GM18861 (cell line): ENCODE data around the gene SLC22A23.

Source experiments
- ATAC-seq: cut with Tn5 transposase; IDR thresholded peaks from one replicate; pipeline ENCODE4 v1.9.1; 2021; ENCODE audit not compliant: unreplicated experiment

Gene SLC22A23

DNA sequence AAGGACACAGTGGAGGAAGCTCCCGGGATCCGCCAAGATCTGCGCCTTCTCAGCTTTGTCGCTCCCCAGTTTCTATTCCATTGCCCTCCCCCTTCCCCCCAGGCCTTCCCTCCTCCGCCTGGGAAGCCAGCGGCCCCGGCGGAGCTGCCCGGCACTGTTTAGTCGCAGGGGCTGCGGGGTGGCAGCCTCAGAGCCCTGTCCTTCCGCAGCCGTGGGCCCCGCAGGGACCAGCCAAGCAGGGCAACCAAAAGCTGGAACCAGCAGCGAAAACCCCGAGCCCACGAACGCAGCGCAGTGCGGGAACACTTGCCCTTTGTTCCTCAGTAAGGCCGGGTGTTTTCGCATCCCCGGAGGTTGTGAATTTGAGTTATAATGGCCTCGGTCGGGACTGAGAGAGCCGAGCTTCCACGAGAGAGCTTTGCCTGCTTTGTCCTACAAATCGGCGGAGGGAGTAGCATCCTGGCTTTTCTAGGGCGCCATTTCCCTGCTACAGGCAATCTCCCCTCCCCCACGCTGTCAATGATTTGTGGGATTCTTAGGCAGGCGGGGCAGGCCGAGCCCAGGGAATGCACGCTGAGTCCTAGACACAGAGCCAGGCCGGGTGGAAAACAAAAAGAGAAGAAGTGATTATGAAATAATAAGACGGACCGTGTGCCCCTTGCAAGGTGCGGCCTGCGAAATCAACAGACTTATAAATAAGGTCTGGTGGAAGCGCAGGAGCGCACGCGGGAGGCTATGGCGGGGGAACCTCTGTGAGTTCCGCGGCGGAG is 225.4 kb downstream of the SLC22A23 start:
- no peak for ATAC-seq

DNA sequence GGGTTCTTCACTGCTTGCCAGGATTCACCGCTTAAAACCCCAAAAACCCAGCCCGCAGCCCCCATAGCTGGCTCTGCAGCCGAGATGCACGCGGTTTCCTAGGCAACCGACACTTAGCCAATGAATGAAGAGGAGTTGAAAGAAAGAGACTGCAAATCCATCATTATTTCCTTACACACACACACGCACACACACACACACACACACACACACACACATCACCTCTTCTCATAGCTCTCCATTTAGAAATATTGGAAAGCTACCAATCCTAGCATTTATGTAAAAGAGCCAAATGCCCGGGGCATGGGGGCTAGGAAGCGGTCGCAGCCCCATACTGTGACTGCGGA is 226.0 kb downstream of the SLC22A23 start:
- ATAC-seq, result no peak

DNA sequence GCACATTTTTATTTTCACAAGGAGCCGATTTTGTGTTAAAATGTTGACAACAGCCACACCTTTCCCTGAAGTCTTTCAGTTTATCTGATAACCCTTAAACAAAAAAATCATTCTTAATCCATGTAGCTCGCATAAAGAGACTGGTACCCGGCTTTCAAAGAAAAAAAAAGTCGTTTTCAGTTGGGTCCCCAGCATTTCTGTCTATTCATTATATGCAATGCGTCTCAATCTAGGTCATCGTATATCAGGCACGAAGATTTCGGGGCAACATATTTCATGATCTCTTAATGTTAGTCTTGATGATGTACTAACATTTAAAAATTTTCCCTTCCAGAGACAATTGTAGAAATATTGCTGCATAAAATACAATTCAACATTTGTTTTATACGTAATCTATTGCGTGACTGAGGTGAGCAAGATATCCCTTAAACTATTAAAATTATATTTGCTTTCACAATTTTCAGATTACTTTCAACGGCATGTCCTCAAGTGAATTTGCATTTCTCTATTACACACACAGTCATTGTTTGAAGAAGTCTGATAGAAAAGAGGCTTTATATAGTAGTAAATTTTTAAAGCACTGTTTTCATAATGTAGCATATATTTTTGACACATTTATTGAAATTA is 226.5 kb downstream of the SLC22A23 start:
- ATAC-seq, result no peak

DNA sequence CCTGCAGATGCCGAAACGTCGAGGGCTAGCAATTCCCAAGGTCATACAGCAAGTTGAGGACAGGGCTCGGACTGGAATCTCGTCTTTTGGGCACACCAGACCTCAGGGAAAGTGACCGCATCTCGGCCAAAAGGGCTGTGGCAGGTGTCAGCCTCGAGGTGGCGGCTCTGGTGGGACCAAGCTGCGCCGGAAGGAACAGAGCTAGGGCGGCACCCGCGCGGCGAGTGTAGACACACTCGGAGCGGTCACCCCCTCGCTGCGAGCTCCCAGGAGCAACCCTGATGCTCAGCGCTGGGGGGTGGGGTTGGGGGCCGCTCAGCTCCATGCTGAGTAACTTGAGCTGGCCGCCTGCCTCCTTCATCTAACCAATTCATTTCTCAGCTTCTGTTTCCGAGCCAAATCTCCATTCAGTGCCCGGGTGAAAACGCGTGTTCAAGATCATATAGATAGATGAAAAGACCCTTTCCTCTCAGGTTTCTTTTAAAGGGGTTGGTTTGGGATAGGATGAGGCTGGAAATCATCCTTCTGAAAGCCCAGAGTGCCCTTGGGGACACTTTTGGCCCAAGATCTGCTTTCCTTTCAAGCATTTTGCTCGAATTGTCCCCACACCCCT is 227.2 kb downstream of the SLC22A23 start:
- no peak for ATAC-seq

DNA sequence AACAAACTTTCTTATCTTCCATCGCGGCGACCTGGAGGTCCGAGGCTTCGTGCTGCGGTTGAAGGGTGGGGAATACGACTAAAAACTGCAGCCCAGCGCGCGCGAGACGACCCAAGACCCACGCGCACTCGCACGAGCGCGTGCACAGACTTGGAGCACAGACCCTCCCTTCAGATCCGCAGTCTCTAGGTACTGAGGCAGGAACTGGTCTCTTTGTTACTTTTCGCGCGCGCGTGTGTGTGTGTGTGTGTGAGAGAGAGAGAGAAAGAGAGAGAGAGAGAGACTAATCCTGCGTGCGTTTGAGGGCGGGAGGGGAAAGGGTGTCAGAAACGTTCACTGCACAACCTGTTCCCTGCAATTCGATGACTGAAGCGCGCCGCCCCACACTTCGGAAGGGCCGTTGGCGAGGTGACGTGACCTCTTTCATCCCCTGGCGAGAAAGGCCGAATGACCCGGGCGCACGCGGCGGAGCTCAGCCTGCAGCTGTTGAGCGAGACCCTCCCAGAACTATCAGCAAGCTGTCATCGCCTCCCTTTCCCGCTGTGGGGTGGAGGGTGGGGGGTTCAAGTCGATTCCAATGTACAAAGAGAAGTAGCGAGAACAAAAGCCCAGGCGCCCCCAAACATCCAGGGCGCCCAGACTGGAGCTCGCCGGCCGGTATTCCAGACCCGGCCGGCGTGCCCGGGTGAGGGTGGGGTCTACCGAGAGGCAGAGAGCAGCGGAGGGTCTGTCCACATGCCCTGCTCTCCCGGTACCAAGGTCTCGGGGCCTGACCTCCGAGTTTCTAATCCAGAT is 227.9 kb downstream of the SLC22A23 start:
- no peak for ATAC-seq

DNA sequence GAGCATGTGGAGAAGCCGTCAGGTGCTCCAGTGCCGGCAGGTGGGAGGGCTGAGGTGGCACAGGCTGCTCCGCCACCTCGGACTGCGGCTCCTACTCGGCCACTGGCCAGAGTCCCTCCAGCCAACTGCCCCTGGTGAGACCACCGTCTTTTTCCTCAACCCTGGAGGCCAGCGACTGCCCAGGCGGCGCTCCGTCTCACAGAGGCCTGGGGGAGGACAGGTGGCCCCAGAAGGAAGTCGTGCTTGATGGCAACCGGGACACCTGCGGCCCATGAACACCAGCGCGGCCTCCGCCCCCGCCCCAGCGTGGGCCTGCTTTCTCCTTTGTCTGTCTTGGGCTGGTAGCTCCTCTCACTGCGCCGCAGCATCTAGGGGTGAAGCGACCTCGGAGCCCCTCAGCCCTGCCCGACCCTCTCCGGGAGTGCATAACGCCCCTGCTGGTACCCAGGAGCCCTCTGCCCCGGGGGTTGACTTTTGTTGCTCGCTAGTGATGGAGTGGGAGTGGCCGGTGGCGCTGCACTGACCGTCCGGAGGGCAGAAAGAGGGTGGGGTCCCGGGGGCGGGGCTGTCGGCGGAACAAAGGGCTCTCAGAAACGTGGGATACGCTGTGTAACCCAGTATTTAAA is 228.7 kb downstream of the SLC22A23 start:
- no peak for ATAC-seq

DNA sequence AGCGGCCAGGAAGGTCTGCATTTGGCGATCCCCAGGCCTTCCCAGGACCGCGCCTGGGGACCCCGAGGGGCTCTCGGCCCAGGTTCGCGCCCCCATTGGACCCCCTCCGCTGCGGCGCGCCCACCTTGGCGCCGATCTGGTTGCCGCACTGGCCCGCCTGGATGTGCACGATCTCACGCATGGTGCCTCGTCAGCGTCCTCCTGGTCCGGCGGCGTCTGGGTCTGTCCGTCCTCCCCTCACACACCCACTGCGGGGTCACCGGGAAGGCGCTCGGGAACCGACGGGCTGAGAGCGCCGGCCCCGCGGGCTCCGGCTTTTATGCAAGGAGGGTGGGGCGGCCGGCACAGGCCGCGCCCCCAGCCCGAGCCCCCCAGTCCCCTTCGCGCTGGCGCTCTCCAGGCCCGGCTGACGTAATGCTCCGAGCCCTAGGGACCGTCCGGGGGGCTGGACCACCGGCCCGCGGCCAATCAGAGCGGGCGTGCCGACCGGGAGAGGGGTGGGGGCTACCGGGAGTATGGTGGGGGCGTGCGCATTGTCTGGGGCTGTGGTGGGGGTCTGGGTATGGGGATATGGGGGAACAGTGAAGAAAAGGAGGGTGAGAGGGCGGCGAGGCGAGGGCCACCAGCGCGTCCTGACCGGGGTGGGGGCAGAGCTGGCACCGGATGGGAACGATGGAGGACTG is 229.3 kb downstream of the SLC22A23 start, which contains the start of gene TUBB2B:
TUBB2B (minus strand) TSS at position 291 of the 683 bp plus-strand sequence; CDS start at position 181, 110 bp downstream.
- no peak for ATAC-seq

DNA sequence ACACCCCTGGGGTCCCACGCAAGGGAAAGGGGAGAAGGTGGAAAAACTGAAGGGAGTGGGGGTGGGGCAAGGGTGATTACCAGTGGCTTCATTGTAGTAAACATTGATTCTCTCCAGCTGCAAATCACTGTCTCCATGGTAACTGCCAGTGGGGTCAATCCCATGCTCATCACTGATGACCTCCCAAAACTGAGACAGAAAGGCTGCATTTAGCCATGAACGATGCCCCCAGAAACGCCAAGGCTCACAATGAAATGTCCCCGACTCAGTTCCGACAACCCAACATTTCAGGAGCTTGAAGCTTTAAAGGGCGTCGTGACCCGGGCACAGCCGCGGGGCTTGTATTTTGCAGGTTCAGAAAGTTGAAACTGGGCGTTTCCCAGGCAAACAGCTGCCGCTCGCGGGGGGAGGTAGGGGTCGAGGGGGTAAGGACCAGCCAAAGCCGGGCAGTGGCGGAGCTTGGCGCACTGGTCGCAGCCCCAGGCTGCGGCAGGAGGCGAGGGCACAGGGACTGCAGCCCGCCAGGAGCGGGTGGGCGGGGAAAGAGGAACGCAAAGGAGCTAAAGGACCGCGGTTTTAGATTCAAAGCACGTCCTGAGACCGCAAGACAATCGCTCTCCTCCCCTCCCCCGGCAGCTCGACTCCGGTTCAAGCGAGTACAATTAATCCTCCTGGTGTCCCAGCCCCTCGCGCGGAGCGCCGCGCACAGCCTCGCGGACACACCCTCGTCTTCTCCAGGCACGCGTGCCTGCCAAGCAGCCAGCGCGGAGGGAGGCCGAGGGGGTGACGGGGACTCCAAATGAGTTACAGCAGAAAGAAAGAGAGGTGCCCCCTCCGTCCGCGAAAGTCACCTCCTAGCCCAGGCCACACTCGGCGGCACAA is 230.1 kb downstream of the SLC22A23 start:
- ATAC-seq, result no peak

DNA sequence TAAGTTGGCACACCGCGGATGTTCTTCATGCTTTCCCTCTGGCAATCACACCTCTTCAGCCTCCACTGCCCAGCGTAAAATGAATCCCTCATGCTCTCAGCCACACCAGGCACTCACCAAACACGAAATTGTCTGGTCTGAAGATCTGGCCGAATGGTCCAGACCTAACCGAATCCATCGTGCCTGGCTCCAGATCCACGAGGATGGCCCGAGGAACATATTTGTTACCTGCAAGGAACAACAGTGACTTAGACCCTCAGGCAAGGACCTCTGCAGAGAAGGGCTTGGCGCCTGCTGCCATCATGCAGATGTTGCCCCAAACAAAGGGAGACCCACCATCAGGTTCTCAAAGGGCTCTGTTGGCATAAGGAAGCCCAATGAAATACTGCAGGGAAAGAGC is 230.8 kb downstream of the SLC22A23 start:
- ATAC-seq, result no peak

DNA sequence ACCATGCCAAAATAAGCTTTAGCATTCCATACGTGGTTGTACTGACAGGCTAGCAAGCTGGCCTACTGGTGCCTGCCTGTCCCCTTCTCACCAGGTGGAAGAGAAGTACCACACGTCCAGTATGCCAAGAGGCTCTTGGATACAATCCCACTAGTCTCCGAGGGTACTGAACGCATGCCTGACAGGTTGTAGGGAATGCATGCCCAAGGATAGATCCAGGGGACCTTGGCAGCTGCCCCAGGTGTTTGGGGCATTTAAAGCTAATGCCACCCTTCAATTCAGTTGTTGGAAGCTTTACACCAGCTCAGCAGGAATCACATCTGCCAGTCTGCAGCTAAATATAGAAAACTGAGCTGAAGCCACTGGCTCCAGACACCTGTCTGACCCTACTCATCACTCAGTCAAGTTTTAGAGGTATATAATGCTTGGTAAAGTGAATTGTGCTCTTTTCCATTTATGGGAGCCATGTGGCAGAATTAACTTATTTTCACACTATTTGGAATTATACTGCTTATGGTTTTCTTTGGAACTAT is 234.3 kb downstream of the SLC22A23 start:
- ATAC-seq, result no peak

DNA sequence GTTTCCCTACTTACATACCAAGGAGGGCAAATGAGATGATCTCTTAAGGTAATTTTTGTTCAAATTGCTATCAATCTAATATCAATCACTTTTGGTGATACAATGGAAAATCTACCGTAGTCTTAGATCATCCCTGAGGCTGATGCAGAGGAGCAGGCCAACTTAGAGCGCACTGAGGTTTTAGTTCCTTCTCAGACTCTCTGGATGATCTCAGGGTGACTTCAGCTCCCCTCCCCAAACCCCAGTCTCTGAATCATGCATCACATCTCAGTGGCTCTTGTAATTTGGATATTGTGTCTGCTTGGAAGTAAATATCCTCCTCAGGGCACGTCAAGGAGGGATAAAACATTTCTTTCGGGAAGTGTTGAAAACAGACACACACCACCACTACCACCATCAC is 235.3 kb downstream of the SLC22A23 start:
- no peak for ATAC-seq

DNA sequence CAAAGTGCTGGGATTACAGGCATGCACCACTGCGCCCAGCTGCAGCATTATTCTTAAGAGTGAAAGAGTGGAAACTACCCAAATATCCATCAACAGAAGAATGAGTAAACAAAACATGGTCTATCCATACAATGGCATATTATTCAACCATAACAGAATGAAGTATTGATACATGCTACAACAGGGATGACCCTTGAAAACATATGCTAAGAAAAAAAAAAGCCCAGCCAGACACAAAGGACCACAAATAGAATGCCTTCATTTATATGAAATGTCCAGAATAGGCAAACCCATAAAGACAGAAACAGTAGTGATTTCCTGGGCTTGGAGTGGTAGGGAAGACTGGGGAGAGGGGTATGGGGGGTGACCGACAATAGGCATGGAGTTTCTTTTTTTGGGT is 236.5 kb downstream of the SLC22A23 start:
- ATAC-seq, result no peak
